Stimulated activated CD4-positive, alpha-beta T cell treated with anti-CD3 and anti-CD28 coated beads, Interleukin-15, amount 100 ng/mL, for 24 hours (primary cell): Measurements from ENCODE around the gene C1orf146.
"Not testable (repeated sequence)": the region's sequence is repeated elsewhere in the genome, so short reads cannot be mapped to it uniquely, and the experiment has no call there.

Experiments
- DNase-seq: peaks from one replicate; pipeline ENCODE4 v3.0.0-alpha.2; 2020

C1orf146 gene

GRCh38 chr1:92217721-92218120 is at the start of gene C1orf146:
Gene C1orf146 (plus strand): TSS chr1:92217915. CDS start chr1:92231421, 13,506 bp downstream.
- DNase-seq: no peak

- no peak for DNase-seq
Observed at GRCh38 chr1:92168657-92169056, 49.1 kb upstream of the C1orf146 start.

- DNase-seq: no peak
Observed at GRCh38 chr1:92169214-92170005, 48.3 kb upstream of the C1orf146 start.

- DNase-seq: no peak
Observed at GRCh38 chr1:92184632-92185031, 33.1 kb upstream of the C1orf146 start.

GRCh38 chr1:92186081-92186480 is 31.6 kb upstream of the C1orf146 start:
- no peak for DNase-seq

- DNase-seq: no peak
Observed at GRCh38 chr1:92188436-92189255, 29.1 kb upstream of the C1orf146 start.

GRCh38 chr1:92191726-92192125 is 26.0 kb upstream of the C1orf146 start:
- no peak for DNase-seq

GRCh38 chr1:92192246-92192645 is 25.5 kb upstream of the C1orf146 start:
- no peak for DNase-seq

GRCh38 chr1:92194511-92194910 is 23.2 kb upstream of the C1orf146 start:
- no peak for DNase-seq

GRCh38 chr1:92201973-92202372 is 15.7 kb upstream of the C1orf146 start:
- DNase-seq: no peak

GRCh38 chr1:92203105-92203504 is 14.6 kb upstream of the C1orf146 start:
- no peak for DNase-seq

GRCh38 chr1:92210701-92211100 is 7.0 kb upstream of the C1orf146 start:
- DNase-seq: no peak

GRCh38 chr1:92211166-92211565 is 6.5 kb upstream of the C1orf146 start:
- no peak for DNase-seq

- no peak for DNase-seq
Observed at GRCh38 chr1:92218559-92218958, 844 bp downstream of the C1orf146 start.

GRCh38 chr1:92219028-92219427 is 1.3 kb downstream of the C1orf146 start:
- DNase-seq: no peak

GRCh38 chr1:92228401-92228800 is 10.7 kb downstream of the C1orf146 start:
- no peak for DNase-seq

GRCh38 chr1:92230736-92231135 is 13.0 kb downstream of the C1orf146 start:
- no peak for DNase-seq

- DNase-seq: no peak
Observed at GRCh38 chr1:92240034-92240433, 22.3 kb downstream of the C1orf146 start.

- no peak for DNase-seq
Observed at GRCh38 chr1:92244376-92244775, 26.7 kb downstream of the C1orf146 start.

- not testable (repeated sequence) for DNase-seq
Observed at GRCh38 chr1:92254714-92255113, 37.0 kb downstream of the C1orf146 start.

- no peak for DNase-seq
Observed at GRCh38 chr1:92259350-92259749, 41.6 kb downstream of the C1orf146 start.

- no peak for DNase-seq
Observed at GRCh38 chr1:92262516-92262915, 44.8 kb downstream of the C1orf146 start.

GRCh38 chr1:92273039-92273438 is 55.3 kb downstream of the C1orf146 start:
- DNase-seq: no peak

GRCh38 chr1:92274939-92275338 is 57.2 kb downstream of the C1orf146 start:
- DNase-seq: no peak
